Colonic mucosa (tissue), 4 donors: ENCODE measurements around the gene CFAP46. TPM values are rescaled to one million over a fixed set of nuclear protein-coding genes. Genes with fewer than 3 reads are reported as not detected.

Source experiments
- DNase-seq: peaks from one replicate; pipeline ENCODE4 v3.0.0-alpha.2; 2020
- H3K27ac ChIP-seq: fragments of 200-600 bp; one replicate; pipeline ENCODE4 v1.8.0; 2021
- H3K27me3 ChIP-seq: fragments of 200-600 bp; one replicate; pipeline ENCODE4 v1.8.0; 2021
- H3K36me3 ChIP-seq: fragments of 200-600 bp; one replicate; pipeline ENCODE4 v1.8.0; 2021
- H3K4me1 ChIP-seq: fragments of 200-600 bp; one replicate; pipeline ENCODE4 v1.8.0; 2021; ENCODE audit warnings: mild to moderate bottlenecking
- H3K4me3 ChIP-seq: fragments of 200-600 bp; one replicate; pipeline ENCODE4 v1.8.0; 2021
- H3K9ac ChIP-seq, 2 donors: one replicate each; pipeline ENCODE4 v1.7.0; 2013; ENCODE audit warnings: control low read depth in 2 of 2, low read depth in 2 of 2, low read length in 2 of 2
- H3K9me3 ChIP-seq: fragments of 200-600 bp; one replicate; pipeline ENCODE4 v1.8.0; 2021
- intact Hi-C: fragments of 100-400 bp; cut with DNase I; formaldehyde crosslinking; loops from one replicate; pipeline ENCODE4 v1.14.1; 2022
- total RNA-seq, 2 donors: library from RNA; stranded (reverse); fragmentation: NEBNext Ultra II Directional in 1 of 2; extraction: Animal tissue kit (Norgen Biotek cat#: 25700) in 1 of 2; gene quantifications; one replicate each; pipeline ENCODE4 v1.2.1, GENCODE V29; 2021
- TF ChIP-seq, protein P1 (sequence below): fragments of 200-600 bp; IDR thresholded peaks from one replicate; pipeline ENCODE4 v1.8.0; 2022; ENCODE audit warnings: antibody characterized with exemption, mild to moderate bottlenecking
- donor health status: healthy.
- donor health status: DM: no; HTN: no; CAD: no.
- donor health status: DM: no; HTN: no; CAD: no.

The CFAP46 gene
- under 1 TPM in 1 of 2 donors, not detected in 1; 0.13 TPM for total RNA-seq

DNA sequence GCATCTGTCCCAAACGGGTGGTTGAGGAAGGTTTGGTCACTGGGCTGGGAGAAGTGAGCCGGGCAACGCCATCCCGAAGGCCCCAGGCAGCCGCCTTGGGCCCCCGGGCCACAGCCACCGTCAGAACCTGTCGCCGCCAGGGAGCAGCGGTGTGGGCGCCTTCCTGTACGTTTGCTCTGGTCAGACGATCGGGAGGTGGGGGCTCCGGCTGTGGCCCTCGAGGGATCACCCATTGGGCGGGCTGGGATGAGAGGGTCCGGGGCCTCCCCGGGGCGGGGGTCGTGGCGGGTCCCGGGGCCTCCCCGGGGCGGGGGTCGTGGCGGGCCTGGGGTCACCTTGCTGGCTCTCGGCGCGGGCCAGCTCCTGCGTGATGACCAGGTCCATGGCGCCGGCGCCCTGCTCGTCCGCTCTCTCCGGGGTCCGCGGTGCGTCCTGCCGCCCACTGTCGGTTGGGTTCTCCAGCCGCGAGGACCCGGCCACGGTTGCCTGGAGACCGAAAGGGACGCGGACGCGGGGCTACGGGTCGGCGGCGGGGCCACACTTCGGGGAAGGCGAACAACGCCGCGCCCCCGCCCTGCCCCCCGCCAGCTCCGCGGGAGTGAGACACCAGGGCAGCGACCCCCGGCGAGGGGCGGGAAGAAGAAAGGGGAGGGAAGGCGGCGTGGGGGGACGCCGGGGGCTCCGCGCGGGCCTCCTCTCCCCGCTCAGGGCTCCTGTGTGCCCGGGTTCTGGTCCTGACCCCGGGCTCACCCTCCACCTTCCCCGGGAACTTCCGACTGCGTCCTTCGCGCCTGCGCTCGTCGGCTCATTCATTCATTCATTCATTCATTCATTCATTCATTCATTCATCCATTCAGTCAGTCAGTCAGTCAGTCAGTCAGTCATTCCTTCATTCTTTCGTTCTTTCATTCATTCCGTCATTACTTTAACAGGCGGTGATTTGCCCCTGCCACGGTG, at the start of gene CFAP46:
Gene CFAP46, minus strand, starts transcription at position 470 of the 957 bp plus-strand sequence. Its CDS starts 86 bp downstream, at position 384.
- H3K36me3 ChIP-seq = no peaks in the 10 kb centered on the region
- no peak within 1 kb of the TSS for H3K9ac ChIP-seq
- H3K4me1 ChIP-seq = no peaks in the 10 kb centered on the region
- H3K27ac ChIP-seq = no peak within 1 kb of the TSS
- H3K9me3 ChIP-seq = no peaks in the 10 kb centered on the region
- H3K27me3 ChIP-seq = peaks cover 24% of the 10 kb centered on the region
- intact Hi-C loops = no loop called here
- H3K4me3 ChIP-seq = peak within 1 kb of the TSS; percentile 40
- DNase-seq = no peak
- TF ChIP-seq, protein P1, sequence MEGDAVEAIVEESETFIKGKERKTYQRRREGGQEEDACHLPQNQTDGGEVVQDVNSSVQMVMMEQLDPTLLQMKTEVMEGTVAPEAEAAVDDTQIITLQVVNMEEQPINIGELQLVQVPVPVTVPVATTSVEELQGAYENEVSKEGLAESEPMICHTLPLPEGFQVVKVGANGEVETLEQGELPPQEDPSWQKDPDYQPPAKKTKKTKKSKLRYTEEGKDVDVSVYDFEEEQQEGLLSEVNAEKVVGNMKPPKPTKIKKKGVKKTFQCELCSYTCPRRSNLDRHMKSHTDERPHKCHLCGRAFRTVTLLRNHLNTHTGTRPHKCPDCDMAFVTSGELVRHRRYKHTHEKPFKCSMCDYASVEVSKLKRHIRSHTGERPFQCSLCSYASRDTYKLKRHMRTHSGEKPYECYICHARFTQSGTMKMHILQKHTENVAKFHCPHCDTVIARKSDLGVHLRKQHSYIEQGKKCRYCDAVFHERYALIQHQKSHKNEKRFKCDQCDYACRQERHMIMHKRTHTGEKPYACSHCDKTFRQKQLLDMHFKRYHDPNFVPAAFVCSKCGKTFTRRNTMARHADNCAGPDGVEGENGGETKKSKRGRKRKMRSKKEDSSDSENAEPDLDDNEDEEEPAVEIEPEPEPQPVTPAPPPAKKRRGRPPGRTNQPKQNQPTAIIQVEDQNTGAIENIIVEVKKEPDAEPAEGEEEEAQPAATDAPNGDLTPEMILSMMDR = no peak

DNA sequence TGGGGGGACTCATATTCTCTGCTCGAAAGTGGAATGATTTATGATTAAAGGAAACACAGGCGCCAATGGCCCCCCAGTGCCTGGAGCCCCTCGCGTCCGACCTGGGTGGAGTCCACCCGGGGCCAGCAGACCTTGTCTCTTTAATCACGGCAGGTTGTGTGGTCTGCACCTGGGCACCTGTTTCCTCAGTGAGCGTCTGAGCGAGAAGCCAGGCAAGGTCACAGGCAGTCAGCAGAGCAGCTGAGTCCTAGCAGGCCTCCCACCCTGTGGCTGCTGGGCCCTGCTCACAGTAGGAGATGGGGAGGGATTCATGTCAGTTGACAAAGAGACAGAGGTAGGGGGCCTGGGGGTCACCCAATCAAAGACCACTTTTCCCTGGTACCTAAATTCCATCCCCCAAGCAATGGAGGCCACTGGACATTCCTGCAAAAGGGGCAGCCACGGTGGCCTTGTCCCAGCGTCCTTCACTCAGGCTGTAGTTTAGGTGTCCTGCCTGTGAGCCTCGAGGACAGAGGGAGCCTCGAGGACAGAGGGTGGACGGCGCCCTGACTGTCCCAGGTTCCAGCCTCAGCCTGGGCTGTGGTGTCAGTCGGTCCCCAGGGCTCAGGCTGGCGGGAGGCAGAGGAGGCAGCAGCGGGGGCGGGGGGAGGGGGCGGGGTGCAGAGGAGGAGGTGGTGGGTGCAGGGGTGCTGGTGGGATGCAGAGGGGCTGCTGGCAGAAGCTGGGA, 49.5 kb upstream of the CFAP46 start:
- TF ChIP-seq, protein P1 = no peak

DNA sequence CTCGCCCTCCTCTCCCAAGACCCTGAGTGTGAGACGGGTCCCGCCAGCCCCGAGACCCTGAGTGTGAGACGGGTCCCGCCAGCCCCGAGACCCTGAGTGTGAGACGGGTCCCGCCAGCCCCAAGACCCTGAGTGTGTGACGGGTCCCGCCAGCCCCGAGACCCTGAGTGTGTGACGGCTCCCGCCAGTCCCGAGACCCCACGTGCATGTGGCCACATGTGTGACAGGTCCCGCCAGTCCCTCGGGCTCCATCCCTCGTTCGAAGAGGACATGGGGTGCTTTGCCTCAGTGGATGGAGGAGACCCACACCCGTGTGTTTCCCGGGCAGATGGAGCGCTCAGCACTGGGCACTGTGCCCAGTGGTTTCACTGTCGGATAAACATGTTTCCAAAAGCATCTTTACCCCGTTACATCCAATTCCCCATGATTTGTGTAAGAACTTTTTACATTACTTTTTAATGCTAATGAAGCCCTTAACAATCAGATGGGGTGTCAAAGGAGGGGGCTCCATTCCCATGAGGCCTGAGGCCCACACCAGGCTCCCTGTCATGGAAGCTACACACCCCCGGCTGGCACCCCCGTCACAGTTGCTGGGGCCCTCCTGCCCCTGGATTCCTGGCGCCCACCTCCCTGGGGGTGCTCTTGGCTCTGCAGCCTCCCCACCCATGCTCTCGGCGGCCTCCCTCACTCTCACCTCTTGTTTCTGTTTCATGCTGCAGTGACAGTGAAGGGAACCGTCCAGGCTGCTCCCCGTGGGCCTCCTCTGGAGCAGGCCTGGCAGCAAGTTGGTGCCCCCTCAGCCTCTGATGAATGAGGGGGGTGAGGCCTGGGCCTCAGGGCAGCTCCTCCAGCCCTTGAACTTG, 48.5 kb upstream of the CFAP46 start:
- TF ChIP-seq, protein P1 = no peak
- Histone ChIP-seq H3K27ac (no peak overlapping the region), H3K27me3 (no peaks in the 10 kb centered on the region), H3K9me3 (no peaks in the 10 kb centered on the region), H3K4me1 (no peaks in the 10 kb centered on the region), H3K36me3 (no peaks in the 10 kb centered on the region), H3K9ac (no peak overlapping the region), H3K4me3 (no peak overlapping the region)
- DNase-seq = no peak
- intact Hi-C loops = no loop called here

More for the DNA sequence above, 49.5 kb upstream of the CFAP46 start:
- DNase-seq = no peak
- Histone ChIP-seq H3K9me3 (no peaks in the 10 kb centered on the region), H3K4me3 (no peak overlapping the region), H3K27ac (no peak overlapping the region), H3K9ac (no peak overlapping the region), H3K27me3 (no peaks in the 10 kb centered on the region), H3K36me3 (no peaks in the 10 kb centered on the region), H3K4me1 (no peaks in the 10 kb centered on the region)
- intact Hi-C loops = no loop called here

DNA sequence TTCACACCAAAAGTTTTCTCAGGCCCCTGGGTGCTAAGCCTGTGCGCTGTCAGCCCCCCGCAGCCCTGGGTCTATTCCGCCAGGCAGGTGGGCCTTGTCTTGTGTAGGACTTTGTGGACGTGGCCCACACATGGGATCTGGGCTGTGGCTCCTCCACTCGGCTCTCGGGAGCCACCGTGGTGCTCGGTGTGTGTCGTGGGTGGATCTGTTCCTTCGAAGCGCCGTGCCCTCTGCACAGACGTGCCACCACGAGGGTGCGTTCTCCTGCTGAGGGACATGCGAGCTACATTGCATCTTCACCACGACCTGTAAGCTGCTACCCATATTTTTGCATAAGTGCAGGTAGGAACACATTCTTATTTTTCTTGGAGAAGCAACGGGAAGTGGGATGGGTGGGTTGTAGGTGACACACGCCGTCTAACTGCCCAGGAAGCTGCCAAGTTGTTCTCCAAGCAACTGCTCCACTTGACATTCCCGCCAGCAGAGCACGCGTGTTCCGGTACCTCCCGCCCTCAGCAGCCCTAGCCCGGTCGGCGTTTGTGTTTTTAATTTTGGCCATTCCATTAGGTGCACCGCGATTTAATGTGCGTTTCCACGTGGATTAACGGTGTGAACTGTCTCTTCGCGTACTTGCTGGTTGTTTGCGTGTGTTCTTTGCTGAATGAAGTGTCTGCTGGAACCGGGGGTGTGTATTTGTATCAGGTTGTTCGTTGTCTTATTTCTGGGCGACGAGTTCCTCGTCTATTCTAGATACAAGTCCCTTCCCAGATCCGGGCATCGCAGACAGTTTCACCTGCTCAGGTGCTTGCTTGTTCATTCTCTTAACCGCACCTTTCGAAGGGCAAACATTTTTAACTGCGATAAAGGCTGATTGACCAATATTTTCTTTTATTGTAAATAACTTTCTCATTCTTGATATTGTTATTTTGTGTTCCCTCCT, 47.4 kb upstream of the CFAP46 start:
- TF ChIP-seq, protein P1 = no peak
- Histone ChIP-seq H3K4me3 (no peak overlapping the region), H3K36me3 (no peaks in the 10 kb centered on the region), H3K27me3 (no peaks in the 10 kb centered on the region), H3K27ac (no peak overlapping the region), H3K9me3 (no peaks in the 10 kb centered on the region), H3K9ac (no peak overlapping the region), H3K4me1 (no peaks in the 10 kb centered on the region)
- DNase-seq = no peak
- intact Hi-C loops = no loop called here
